Activated T-helper 1 cell treated with Interleukin-2 at 50 U/mL for 16 hours (primary cell): ENCODE data around the gene PLCXD3.

Experiments
- DNase-seq: peaks from one replicate; pipeline ENCODE4 v3.0.0-alpha.2; 2020; ENCODE audit warnings: low read depth

The PLCXD3 gene

GRCh38 chr5:41281215-41281810 is 229.1 kb downstream of the PLCXD3 start:
- no peak for DNase-seq

GRCh38 chr5:41279040-41279439 is 231.4 kb downstream of the PLCXD3 start:
- DNase-seq = no peak

GRCh38 chr5:41277476-41278245 is 232.7 kb downstream of the PLCXD3 start:
- no peak for DNase-seq

- no peak for DNase-seq
Observed at GRCh38 chr5:41275813-41276512, 234.4 kb downstream of the PLCXD3 start.

GRCh38 chr5:41270423-41271251 is 239.8 kb downstream of the PLCXD3 start:
- no peak for DNase-seq

- DNase-seq = no peak
Observed at GRCh38 chr5:41268894-41269293, 241.5 kb downstream of the PLCXD3 start.

GRCh38 chr5:41266377-41266776 is 244.0 kb downstream of the PLCXD3 start:
- DNase-seq = no peak

GRCh38 chr5:41264019-41264418 is 246.4 kb downstream of the PLCXD3 start:
- no peak for DNase-seq

GRCh38 chr5:41263335-41263734 is 247.1 kb downstream of the PLCXD3 start:
- no peak for DNase-seq
